GM21737 (cell line): Measurements from ENCODE around the gene RHNO1.

Experiments
- ATAC-seq: cut with Tn5 transposase; IDR thresholded peaks from one replicate; pipeline ENCODE4 v1.9.1; 2021; ENCODE audit warnings: mild to moderate bottlenecking, moderate library complexity; ENCODE audit not compliant: unreplicated experiment

The RHNO1 gene

DNA sequence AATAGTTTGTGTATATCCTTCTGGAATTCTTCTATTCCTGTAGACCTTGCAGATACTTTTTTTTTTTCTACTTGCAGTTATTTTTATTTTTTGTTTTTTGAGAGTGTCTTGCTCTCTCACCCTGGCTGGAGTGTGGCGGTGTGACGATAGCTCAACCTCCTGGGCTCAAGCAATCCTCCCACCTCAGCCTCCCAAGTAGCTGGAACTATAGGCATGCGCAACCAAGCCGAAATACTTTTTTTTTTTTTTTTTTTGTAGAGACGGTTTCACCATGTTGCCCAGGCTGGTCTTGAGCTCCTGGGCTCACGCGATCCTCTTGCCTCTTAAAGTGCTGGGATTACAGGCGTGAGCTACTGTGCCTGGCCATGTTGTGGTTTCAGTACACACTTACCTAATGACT lies 23.6 kb downstream of the RHNO1 start:
- ATAC-seq = no peak

DNA sequence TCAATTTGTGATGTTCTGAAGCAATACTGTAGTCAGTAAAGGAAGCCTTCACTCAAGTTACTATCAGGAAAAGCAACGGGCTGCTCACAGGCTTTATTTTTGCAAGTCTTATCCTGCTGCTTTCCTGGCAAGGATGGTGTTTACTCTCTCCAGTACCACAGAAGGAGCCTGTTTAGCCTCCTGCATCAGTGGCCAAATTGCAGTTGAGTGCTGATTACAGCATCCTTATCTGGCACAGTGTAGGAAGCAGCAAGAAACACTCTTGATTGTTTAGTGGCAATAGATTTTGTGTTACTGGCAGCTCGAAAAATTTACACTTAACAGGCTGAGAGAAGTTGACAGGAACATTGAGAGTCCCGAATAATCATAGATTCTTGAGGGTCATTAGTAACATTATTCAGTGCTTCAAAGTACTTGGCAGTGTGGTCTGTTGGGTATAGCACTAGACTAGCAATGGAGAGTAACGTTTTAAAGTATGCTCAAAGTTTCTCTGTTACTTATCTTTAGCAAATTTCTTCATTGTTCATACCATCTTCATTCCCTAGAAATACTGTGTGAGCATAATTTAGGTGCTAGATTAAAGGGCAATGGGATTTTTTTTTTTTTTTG lies 25.4 kb downstream of the RHNO1 start:
- ATAC-seq = no peak

DNA sequence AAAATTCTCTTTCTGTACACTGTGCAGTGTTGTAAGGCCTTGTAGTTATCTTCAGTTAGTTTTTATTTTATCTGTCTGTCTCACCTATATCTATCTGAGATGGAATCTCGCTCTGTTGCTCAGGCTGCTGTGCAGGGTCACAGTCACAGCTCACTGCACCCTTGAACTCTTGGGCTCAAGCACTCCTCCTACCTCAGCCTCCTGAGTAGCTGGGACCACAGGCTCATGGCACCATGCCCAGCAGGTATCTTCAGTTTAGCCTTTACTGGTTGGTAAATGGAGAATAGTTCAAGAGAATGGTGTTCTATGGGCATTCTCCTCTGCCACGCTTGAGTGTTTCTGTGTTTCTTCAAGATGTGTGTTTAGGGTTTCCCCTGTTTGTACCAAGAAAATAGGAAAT lies 27.2 kb downstream of the RHNO1 start:
- no peak for ATAC-seq

DNA sequence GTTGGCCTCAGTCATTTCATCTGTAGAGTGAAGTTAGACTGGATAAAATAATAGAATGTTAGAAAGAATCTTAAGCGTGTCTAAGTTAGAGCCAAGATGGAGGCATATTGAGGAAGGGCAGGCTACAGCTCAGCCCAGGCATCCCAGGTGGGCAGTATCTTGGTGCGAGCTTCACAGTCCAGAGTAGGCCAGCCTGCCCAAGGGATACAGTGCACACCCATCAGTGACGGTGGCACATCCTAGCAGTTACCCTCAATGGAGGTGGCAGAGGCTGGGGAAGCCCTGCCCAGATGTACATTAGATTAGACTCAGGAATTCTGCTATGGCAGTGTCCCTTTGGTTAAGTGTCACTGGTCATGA lies 35.2 kb downstream of the RHNO1 start:
- no peak for ATAC-seq

DNA sequence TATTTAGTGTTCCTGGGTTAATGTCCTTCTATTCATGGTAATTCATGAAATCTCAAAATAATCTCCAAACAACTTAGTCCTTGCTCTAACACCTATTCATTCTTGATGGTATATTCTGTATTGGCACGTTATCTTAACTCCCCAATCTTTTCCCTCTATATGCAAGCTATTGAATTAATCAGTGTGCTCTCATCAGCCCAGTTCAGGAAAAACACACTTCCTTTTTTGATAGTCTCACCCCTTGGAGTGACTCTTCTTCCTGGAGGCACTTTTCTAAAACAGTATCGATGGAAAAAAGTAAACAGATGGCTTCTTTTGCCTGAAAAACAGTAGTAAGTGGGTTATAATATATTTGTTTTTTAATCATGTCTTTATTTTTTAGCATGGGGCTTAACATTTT lies 42.2 kb downstream of the RHNO1 start:
- ATAC-seq = no peak

DNA sequence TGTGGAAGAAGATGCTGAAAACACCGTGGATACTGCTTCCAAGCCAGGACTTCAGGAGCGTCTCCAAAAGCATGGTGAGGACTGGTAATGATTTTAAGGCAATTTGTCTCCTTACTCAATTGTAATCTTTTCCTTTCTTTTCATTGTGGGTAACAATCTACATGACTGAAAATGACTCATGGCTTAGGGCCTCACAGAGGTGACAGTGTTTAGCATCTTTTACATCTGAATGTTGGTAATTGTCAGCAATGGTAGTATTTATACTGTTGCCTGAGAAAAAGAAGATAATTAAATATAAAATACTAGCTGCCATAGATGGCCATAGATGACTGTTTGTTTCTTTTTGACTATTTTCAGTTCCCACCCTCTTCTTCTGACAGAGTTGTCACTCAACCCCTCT lies 45.3 kb downstream of the RHNO1 start:
- no peak for ATAC-seq

DNA sequence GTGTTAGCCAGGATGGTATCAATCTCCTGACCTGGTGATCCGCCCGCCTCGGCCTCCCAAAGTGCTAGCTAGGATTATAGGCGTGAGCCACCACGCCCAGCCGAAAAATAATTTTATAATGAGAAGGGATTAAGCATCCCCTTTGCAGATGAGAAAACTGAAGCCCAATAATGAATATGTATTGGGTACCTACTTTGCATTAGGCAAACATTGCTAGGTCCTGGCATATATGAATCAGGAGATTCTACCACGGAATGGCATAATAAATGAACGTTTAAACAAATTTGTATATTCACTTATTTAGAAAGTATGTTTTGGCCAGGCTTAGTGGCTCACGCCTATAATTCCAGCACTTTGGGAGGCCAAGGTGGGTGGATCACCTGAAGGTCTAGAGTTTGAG lies 46.0 kb downstream of the RHNO1 start:
- no peak for ATAC-seq

DNA sequence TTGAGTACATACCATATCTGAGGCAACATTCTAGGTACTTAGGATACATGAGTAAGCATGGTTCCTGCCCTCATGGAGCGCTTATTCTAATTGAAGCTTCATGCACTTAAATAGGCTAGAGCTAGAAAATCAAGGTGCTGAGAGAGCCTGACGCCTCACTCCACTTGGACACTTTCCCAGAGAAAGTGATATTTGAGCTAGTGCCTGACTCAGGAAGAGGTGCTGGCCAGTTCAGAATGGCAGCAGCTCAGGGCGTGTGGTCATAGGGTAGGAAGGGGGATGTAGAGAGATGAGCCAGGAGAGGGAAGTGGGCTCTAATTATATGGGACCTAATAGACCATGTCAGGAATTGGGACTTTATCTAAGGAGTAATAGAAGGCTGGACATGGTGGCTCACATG lies 47.0 kb downstream of the RHNO1 start:
- no peak for ATAC-seq

DNA sequence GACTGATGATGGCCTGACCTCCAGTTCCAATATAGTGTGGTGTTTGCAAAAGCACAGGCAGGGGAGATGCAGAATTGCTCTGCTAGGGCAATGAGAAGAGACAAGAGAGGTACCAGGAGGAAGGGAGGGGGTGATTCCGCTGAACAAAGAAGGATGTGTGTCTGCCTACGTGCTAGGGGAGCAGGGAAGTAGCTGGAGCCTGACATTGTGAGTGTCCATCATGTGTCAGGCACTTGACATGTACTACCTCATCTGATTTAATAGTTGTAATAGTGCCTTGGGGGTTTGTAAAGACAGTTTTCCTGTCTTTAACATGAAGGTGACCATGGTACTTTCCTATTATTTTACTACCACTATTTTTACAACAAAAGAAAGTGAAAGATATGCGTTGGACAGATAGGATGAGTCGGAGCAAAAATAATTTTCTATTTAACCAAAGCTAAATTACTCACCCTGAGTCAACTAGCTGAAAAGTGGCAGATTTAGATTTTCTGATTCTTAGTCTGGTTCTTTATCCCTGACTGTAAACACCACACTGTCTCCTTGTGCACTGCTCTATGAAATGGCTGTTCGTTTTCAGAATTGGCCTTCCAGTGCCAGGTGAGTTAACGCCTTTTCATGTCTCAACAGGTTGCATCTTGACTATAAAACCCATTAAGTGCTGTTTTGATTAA lies 48.4 kb downstream of the RHNO1 start:
- no peak for ATAC-seq

DNA sequence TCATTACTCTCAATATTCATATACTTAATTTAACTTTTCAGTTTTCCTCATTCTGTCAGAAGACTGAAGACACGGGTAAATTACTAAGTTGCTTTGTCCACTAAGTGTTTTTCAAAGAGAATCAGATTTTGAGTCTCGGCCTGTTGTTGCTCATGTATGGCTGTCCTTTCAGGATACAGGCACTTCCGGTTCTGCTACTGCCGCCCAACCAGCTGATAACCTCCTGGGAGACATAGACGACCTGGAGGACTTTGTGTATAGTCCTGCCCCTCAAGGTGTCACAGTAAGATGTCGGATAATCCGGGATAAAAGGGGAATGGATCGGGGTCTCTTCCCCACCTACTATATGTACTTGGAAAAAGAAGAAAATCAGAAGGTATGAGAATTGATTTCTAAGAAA lies 53.8 kb downstream of the RHNO1 start:
- ATAC-seq = no peak

DNA sequence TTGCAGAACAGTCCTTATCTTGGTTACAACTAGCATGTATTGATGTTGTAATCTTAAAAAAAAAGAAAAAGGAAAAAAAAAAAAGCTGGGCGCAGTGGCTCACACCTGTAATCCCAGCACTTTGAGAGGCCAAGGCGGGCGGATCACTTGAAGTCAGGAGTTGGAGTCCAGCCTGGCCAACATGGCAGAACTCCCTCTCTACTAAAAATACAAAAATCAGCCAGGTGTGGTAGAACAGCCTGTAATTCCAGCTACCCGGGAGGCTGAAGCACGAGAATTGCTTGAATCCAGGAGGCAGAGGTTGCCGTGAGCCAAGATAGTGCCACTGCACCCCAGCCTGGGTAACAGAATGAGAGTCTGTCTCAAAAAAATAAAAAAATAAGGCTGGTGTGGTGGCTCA lies 56.6 kb downstream of the RHNO1 start:
- no peak for ATAC-seq

DNA sequence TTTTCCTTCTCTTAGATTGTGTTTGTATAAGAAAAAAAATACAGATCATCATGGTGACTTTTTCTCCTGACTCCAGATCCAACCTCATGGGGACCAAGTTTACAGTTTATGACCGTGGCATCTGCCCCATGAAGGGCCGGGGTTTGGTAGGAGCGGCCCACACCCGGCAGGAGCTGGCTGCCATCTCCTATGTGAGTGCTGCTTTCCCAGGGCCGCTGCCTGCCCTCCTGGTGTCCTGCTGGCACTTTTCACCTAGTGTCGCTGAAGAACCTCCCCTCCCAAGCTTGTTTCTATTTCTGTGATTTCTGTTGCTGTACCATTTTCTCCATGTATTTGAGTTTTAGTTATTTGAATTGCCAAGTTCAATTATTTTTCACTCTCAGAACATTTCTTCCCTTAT lies 57.3 kb downstream of the RHNO1 start:
- ATAC-seq = no peak

DNA sequence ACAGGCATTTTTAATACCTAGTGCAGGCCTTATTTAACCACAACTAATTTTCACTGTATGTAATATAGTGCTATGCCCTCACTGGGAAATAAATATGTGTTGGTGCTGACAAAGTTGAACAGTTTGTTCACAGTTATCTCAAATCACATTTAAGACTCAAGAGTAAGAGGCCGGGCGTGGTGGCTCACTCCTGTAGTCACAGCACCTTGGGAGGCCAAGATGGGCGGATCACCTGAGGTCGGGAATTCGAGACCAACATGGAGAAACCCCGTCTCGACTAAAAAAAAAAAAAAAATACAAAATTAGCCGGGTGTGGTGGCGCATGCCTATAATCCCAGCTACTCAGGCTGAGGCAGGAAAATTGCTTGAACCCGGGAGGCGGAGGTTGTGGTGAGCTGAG lies 59.3 kb downstream of the RHNO1 start:
- no peak for ATAC-seq

DNA sequence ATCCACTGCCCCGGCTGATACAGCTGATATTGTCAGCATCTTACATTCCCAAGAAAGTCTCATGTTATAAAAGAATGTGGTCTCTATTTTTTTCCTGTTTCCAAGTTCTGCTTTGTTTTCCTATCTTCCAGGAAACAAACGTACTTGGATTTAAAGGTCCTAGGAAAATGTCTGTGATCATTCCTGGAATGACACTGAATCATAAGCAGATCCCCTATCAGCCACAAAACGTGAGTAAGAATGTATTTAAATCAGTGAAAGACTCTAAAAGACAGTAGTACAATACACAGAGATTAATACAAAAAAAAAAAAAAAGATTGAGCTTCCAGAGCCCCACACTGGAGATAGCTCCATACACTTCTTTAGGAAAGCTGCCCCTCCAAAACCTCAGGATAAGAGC lies 60.5 kb downstream of the RHNO1 start:
- ATAC-seq = no peak
